Mucosa of stomach (tissue), 1 donor: ENCODE results near the gene FEN1.

Source experiments
- H3K27me3 ChIP-seq: one replicate; pipeline ENCODE4 v1.7.0; 2013; ENCODE audit warnings: mild to moderate bottlenecking, low read length; ENCODE audit not compliant: control insufficient read depth, insufficient read depth
- H3K36me3 ChIP-seq: one replicate; pipeline ENCODE4 v1.7.0; 2013; ENCODE audit warnings: low read length; ENCODE audit not compliant: control insufficient read depth, insufficient read depth
- H3K4me1 ChIP-seq: one replicate; pipeline ENCODE4 v1.7.0; 2013; ENCODE audit warnings: mild to moderate bottlenecking, low read length; ENCODE audit not compliant: control insufficient read depth, insufficient read depth
- H3K4me3 ChIP-seq: one replicate; pipeline ENCODE4 v1.7.0; 2013; ENCODE audit warnings: low read length
- H3K9ac ChIP-seq: one replicate; pipeline ENCODE4 v1.7.0; 2013; ENCODE audit warnings: mild to moderate bottlenecking, low read length, moderate library complexity
- H3K9me3 ChIP-seq: one replicate; pipeline ENCODE4 v1.7.0; 2013; ENCODE audit warnings: mild to moderate bottlenecking, low read length, moderate library complexity; ENCODE audit not compliant: control insufficient read depth
- donor health status: Pancreatic carcinoma.

The FEN1 gene

DNA sequence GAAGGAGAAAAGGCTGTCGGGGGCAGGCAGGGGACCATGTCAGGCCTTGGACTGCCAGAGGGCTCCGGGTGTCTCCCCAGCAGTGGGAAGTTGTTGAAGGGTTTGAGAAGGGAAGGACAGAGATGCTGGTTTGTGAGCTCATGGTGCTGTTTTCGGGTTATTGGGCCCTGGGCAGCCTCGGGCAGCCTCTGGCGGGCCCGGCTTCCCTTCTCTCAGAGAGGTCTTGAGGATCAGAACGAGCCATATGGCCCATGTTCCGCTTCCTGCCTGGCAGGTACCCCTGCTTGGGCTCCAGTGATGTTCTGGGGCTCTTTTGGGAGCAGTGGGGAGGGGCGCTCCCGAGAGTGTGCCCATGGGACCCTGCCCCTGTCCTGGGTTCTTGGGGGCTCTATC, 30.5 kb upstream of the FEN1 start:
- H3K27me3 ChIP-seq = no peaks in the 10 kb centered on the region
- peak overlapping the region; percentile 40 for H3K9ac ChIP-seq
- H3K36me3 ChIP-seq = no peaks in the 10 kb centered on the region
- H3K4me1 ChIP-seq = peaks cover 86% of the 10 kb centered on the region
- H3K9me3 ChIP-seq = no peaks in the 10 kb centered on the region
- H3K4me3 ChIP-seq = no peak overlapping the region

DNA sequence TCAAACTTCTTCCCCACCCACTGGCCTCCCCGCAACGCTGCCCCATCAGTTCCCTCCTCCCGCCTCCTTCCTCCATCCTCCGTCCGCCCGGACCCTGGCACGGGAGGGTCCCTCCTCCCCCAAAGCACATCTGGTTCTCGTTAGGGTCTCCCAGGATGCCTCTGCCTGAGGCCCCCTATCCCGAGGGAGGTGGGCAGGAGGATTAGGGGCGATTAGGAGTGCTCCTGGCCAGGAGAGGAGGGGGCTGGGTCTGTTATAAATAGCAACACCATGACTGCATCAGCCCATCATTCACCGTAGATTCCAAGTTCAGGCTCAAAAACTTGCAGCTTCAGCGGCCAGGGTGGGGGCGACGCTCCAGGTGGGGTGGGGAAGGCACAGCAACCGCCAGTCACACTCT, 29.9 kb upstream of the FEN1 start:
- no peaks in the 10 kb centered on the region for H3K36me3 ChIP-seq
- peaks cover 85% of the 10 kb centered on the region for H3K4me1 ChIP-seq
- H3K4me3 ChIP-seq = no peak overlapping the region
- no peaks in the 10 kb centered on the region for H3K9me3 ChIP-seq
- no peak overlapping the region for H3K9ac ChIP-seq
- no peaks in the 10 kb centered on the region for H3K27me3 ChIP-seq

DNA sequence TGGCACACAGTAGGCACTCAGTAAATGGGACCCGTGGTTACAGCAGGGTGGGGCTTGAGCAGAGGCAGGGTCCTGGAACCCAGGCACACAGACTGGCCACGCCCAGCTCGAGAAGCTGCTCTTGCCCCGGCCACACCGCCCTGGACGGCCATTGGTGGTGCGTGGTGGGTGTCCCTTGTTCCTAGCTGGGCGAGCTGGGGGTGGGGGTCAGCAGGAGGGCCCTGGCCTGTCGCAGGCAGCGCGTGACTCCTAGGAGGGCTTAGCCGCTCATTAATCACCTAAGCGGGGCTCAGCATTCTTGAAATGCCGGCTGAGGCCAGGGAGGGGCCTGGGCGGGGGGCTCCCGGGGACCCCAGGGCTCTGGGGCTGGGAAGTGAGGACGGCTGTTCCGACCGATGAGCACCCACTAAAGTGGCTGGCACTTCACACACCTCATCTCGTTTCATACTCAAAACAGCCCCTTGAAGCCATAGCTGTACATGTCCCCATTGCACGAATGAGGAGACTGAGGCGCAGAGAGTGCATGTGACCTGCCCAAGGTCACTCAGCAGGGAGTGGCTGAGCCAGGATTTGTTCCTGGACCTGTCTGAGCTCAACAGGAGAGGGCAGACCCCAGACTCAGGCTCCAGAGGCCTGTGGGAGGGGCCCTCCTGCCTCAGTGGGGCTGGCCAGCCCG, 28.6 kb upstream of the FEN1 start:
- Histone ChIP-seq H3K9ac (no peak overlapping the region), H3K9me3 (no peaks in the 10 kb centered on the region), H3K36me3 (no peaks in the 10 kb centered on the region), H3K4me1 (peaks cover 84% of the 10 kb centered on the region), H3K4me3 (no peak overlapping the region), H3K27me3 (no peaks in the 10 kb centered on the region)

GRCh38 chr11:61764606-61765260, 28.0 kb upstream of the FEN1 start:
- no peaks in the 10 kb centered on the region for H3K27me3 ChIP-seq
- H3K9me3 ChIP-seq = no peaks in the 10 kb centered on the region
- peak overlapping the region; percentile 66 for H3K9ac ChIP-seq
- no peaks in the 10 kb centered on the region for H3K36me3 ChIP-seq
- H3K4me1 ChIP-seq = peaks cover 84% of the 10 kb centered on the region
- H3K4me3 ChIP-seq = no peak overlapping the region

DNA sequence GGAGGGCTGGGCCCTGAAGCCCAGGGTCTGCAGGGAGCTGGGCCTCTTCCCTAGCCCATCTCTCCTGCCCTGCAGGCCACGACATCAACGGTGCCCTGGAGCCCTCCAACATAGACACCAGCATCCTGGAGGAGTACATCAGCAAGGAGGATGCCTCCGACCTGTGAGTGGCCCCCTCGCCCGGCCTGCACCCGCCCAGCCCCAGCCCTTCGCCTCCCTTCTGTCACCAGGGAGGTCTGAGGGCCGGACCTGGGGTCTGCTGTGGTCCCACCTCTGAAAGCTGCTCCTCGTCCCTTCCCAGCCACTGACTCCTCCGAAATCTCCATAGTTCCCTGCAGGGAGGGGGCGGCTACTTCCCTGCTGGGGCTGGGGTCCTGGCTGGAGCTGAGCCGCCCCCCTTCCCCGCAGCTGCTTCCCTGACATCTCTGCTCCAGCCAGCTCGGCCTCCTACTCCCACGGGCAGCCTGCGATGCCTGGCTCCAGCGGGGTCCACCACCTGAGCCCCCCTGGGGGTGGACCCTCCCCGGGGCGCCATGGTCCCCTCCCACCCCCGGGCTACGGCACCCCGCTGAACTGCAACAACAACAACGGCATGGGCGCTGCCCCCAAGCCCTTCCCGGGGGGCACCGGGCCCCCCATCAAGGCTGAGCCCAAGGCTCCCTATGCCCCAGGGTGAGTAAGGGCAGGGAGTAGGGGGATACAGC, 27.0 kb upstream of the FEN1 start:
- no peak overlapping the region for H3K9ac ChIP-seq

GRCh38 chr11:61766353-61766841, 26.3 kb upstream of the FEN1 start:
- Histone ChIP-seq H3K4me1 (peaks cover 84% of the 10 kb centered on the region), H3K9ac (no peak overlapping the region), H3K9me3 (no peaks in the 10 kb centered on the region), H3K4me3 (no peak overlapping the region), H3K36me3 (no peaks in the 10 kb centered on the region), H3K27me3 (no peaks in the 10 kb centered on the region)

More for the DNA sequence above, 27.0 kb upstream of the FEN1 start:
- Histone ChIP-seq H3K4me3 (no peak overlapping the region), H3K27me3 (no peaks in the 10 kb centered on the region), H3K36me3 (no peaks in the 10 kb centered on the region), H3K9me3 (no peaks in the 10 kb centered on the region), H3K4me1 (peaks cover 82% of the 10 kb centered on the region)

- Histone ChIP-seq H3K9me3 (no peaks in the 10 kb centered on the region), H3K36me3 (peaks cover 4% of the 10 kb centered on the region), H3K4me1 (peaks cover 92% of the 10 kb centered on the region), H3K4me3 (no peak overlapping the region), H3K9ac (peak overlapping the region; percentile 71), H3K27me3 (no peaks in the 10 kb centered on the region)
These were observed 24.2 kb upstream of the FEN1 start for GRCh38 chr11:61768376-61769076.

DNA sequence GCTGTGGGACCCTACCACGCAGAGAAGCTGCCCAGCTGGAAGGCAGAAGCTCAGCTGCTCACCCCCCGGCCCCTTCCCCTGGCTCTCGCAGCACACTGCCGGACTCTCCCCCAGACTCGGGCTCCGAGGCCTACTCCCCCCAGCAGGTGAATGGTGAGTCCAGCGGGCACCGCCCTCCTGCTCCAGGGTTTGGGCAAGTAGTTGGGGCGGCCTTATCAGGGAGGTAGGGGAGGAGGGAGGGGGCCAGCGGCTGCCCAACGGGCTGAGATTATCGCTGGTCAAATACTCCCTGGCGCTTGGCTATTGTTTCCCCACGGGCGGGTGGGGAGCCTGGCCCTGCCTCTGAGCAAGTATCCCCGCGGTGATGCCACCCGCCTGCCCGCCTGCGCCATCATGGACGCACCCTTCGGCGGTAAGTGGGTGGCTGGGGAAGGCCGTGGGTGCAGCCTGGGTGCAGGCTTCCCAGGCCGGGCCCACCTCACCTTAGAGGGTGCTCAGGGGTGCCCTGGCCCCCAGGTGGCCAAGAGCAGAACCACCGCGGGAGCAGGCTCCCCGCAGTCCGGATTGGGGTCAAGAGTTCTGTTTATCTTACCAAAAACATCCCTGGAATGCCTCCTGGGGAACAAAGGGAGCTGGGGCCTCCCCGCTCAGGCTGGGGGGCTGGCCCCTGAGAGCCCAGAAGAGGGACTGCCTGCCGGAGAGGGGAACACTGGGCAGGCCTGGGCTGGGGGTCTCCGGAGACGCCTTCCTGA, 23.4 kb upstream of the FEN1 start:
- Histone ChIP-seq H3K36me3 (peaks cover 4% of the 10 kb centered on the region), H3K9me3 (no peaks in the 10 kb centered on the region), H3K27me3 (no peaks in the 10 kb centered on the region), H3K4me3 (peak overlapping the region; percentile 14), H3K9ac (peak overlapping the region; percentile 71), H3K4me1 (peaks cover 85% of the 10 kb centered on the region)

DNA sequence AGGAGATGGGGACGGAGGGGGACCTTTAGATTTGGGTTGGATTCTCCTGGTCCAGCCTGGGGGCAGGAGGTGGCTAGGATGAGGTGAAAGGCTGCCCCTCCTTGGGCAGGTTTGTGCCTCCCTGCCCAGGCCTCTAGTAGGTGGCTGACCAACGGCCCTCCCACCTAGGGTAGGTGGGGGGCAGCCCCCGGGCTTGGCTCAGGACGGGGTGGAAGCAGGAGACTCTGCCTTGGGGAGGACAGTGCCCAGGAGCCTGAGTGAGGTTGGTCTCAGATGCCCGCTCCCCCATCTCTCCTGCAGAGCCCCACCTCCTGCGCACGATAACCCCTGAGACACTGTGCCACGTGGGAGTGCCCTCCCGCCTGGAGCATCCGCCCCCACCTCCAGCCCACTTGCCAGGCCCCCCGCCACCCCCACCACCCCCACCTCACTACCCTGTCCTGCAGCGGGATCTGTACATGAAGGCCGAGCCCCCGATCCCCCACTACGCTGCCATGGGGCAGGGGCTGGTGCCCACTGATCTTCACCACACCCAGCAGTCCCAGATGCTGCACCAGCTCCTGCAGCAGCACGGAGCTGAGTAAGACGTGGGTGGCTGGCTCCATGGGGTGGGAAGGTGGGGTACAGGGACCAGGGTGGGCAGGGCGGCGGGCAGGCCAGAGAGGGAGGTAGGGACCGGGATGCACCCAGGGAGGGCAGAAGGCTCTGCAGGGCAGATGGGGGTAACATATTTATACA, 22.6 kb upstream of the FEN1 start:
- no peaks in the 10 kb centered on the region for H3K9me3 ChIP-seq
- peak overlapping the region; percentile 14 for H3K4me3 ChIP-seq
- peak overlapping the region; percentile 71 for H3K9ac ChIP-seq
- peaks cover 4% of the 10 kb centered on the region for H3K36me3 ChIP-seq
- H3K27me3 ChIP-seq = no peaks in the 10 kb centered on the region
- peaks cover 84% of the 10 kb centered on the region for H3K4me1 ChIP-seq

- Histone ChIP-seq H3K4me1 (peaks cover 84% of the 10 kb centered on the region), H3K9ac (no peak overlapping the region), H3K9me3 (no peaks in the 10 kb centered on the region), H3K4me3 (no peak overlapping the region), H3K27me3 (no peaks in the 10 kb centered on the region), H3K36me3 (peaks cover 9% of the 10 kb centered on the region)
These were observed 21.4 kb upstream of the FEN1 start for GRCh38 chr11:61771195-61771894.
